CD4-positive, alpha-beta T cell treated with Interferon alpha-2 for 1 hour (primary cell): ENCODE measurements around the gene TRIM2.
A peak's percentile ranks its signal among the peaks of the same experiment; 100 is the strongest.

Source experiments
- DNase-seq, 2 donors: peaks; one replicate each; pipeline ENCODE4 v3.0.0-alpha.2; 2020 to 2022

Gene TRIM2

DNA sequence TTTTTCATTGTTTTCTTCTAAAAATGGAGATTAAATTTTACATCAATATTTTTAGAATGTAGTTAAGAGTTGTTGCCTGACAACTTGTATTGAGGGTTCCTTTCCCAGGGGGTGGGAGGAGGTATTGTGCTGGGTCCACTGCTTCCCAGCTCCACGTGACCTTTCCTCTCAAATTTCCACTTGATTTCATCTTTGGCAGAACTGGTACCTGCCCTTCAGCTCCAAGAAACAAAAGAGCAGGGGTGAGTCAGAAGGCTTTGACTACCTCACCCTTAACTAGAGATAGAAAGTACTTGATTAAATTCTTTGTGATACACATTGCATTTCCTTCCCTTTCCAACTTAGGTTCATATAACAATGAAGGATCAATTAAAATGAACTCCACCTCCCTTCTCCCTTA lies 19.7 kb downstream of the TRIM2 start:
- DNase-seq, result no peak

DNA sequence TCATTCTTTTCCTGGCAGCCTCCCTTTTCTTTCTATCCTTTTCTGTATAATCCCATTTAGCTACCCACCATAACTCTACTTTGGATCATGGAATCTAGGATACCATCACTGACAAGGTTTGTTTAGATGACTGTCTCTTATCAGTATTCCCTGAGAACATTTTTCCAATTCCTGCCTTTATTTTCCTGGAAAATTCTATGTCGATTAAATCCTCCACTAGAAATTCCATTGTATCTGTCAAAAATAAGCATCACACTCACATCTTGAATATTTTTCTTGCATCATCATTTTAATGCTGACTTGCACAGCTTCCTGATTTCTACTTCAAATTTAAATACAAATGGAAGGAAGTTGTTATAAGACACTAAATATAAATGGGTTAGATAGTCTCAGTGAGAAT lies 20.2 kb downstream of the TRIM2 start:
- no peak for DNase-seq

DNA sequence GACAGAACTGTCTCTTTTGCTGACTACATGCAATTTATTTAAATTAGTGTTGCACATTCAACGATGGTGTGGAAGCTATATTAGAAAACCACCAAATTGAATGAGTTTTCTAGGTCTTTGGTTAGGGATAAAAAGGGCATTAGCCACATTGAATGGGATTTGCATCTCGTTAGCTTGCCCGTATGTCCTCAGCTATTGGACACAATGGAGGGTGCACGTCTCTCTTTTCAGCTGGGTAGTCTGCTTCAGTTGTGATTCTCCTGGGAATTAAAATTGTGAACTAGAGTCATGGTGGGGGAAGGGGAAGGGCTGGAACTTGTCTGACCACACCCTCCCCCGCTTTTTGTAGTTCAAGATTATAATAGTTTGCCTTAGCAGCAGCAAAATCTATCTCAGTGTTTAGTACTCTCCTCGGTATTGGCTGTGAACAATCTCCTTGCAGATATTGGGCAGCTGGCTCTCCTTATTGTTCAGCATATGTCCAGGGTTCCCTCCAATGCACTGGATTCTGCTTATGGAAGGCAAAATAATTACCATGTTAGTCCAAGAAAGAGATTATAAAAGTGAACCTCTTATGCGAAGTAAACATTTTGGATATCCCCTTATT lies 23.3 kb downstream of the TRIM2 start:
- no peak for DNase-seq

DNA sequence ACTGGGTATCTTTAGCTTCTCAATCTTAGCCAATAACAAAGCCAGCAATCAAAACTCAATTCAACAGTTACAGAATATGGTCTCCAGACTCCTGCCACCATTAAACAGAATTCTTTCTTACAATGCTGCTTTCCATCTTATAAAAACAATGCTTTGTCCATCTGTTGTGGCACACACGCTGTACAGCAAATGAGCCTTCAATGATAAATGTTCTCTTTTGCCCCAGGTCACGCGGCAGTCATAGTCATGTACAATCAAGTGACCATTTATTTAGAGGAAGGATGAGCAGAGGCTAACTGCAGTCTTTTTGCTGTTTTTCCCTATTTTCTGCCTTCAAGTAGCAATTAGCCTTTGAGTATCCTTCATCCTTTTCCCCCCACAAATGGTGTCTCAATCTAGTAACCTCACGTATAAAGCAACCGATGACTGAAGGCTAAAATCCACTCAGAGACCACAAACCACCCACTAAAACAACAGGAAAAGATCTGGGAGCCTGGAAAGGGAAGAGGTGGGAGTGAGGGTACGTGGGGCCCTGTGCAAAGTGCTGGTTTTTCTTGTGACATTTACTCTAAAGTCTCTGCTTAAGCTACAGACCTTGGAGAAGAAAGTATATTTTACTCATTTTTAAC lies 24.4 kb downstream of the TRIM2 start:
- no peak for DNase-seq

DNA sequence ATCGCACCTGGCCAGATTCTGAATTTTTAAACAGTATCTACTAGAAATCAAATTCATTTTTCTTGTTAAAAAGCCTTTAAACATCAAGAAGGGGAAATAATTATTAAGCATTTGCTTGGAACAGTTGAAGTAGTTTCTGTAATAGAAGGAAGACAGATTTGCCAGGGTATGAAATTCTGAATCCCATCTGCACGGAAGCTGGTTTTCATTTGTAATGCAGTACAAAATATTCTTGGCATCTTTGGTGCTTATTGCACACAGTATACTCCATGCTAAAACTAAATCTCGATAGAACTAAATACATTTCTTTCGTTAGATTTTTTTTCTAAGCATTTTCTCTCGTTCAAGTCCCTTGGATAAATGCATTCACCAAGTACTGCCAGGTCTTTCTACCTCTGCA lies 25.3 kb downstream of the TRIM2 start:
- DNase-seq, result no peak

DNA sequence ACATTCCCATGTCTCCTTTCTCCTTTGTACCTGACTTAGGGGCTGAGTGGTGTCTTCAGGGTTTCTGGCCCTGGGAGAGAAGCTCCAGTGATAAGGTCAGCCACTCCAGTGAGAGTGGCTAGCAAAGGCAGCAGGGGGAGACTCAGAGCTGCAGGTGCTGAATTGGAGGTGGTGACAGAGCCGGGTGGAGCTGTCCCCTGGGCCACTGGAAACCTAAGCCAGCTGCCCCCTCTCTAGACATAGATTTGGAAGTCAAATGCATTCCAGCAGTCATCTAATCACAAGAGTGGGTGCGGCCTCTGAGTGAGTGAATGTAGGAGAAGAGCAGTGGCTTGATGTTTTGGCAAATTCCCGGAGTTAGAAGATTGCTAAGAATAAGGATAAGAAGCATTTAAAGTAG lies 28.5 kb downstream of the TRIM2 start:
- DNase-seq, result no peak

DNA sequence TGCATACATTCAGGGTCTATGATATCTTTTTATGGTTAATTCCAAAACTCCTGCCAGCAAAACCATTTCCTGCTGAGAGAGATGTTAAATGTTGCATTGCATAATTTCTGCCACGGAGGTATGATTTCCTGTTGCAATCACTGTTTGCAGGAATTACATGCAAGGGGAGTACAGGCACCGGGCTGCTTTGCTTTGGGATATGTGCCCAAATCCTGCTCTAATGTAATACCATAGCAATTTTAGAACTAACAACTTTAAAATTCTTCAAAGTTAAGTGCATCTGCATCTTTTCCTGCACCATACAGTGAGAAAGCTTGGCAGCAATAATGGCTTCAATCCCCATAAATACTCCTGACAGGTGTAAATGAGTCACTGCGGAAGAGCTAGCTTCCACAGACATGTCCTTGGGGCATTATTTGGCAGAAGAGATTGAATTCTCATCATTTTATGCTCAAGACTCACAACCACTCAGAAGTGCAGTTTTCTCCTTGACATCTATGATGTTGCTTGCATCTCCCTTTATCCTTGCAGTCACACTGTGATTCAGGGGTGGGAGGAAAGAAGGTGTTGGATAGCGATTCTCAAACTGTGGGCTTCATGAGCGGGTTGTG lies 29.6 kb downstream of the TRIM2 start:
- DNase-seq, result no peak

DNA sequence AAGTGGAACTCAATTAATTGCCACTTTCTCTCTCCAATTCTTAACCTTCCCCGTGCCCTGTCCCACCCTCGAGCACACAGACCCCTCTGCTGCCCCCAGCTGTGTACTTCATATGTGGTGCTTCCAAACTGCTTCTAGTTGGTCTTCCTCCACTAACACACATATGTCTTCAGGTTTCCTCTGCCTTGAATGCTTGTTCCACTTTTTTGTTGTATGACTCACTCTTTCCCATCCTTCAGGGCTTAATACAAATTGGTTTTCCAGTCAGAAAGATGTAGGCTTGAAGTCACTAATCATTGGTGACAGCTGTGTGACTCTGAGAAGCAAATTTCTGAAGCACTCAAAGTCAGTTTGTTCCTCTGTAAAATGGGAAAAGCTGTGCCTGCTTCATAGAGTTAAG lies 30.6 kb downstream of the TRIM2 start:
- DNase-seq, result no peak

DNA sequence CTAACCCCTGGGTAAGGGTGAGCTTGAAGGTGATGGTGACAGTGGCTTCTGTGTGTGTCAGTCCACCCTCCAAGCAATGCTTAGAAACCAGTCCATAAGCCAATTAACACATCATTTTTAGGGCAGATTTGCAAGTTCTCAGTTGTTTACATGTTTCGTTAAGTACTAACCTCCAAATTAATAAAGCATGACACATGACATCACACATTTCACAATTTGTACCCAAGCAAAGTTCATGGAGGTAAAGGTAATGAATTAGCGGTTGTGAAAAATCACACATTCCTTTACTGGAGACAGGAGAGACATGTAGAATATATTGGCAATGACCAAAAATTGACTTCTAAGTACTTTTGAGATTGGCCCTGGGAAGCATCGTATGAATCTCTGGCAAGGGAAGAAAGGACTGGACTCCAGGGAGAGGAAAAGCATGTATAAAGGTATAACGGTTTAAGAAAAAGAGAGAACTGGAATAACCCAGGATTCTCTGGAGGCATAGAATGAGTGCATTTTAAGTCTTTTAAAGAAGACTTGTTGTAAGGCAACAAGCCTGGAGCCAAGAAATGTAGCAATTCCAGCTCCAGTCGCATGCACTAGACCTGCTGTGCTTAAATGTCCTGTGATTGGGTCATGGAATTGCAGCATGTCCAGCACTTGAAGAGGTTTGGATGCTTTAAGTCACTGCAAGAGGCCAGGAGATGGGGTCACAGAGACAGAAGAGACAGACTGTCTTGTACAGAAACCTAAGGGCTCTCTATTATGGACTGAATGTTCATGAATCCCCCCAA lies 34.1 kb downstream of the TRIM2 start:
- DNase-seq, result no peak

DNA sequence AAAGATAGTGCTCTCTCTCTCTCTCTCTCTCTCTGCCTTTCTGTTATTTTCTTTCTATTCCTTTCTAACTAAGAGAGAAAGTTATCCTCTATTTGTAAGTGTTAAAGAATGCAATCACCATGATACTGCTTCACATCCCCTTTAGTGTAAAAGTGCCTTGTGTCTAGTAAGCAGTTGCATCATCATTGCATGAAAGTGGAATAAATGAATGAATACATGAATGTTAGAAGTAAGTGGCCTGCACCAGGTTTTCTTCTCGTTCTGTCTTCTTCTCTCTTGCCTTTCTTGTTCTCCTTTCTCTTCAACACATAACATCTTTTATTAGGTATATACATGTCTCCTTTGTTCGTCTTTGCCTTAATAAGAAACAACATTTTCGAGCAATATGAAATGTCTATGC lies 35.2 kb downstream of the TRIM2 start:
- no peak for DNase-seq

DNA sequence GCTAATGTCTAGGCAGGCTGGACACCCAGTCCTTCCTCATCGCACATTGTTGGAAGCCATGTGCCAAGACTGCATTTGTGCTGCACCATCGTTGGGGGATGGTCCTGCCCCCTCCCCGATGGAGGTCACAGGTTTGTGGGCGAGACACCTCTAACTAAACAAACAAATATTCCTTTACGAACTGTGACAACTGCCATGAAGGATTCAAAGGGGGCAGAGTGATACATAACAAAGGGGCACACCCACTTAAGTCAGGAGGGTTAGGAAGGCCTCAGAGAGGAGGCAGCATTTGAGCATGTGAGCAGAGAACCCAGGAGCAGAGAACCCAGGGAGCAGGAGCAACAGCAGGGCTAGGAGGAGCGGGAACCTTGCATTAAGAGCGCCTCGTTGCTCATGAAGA lies 37.1 kb downstream of the TRIM2 start:
- no peak for DNase-seq

DNA sequence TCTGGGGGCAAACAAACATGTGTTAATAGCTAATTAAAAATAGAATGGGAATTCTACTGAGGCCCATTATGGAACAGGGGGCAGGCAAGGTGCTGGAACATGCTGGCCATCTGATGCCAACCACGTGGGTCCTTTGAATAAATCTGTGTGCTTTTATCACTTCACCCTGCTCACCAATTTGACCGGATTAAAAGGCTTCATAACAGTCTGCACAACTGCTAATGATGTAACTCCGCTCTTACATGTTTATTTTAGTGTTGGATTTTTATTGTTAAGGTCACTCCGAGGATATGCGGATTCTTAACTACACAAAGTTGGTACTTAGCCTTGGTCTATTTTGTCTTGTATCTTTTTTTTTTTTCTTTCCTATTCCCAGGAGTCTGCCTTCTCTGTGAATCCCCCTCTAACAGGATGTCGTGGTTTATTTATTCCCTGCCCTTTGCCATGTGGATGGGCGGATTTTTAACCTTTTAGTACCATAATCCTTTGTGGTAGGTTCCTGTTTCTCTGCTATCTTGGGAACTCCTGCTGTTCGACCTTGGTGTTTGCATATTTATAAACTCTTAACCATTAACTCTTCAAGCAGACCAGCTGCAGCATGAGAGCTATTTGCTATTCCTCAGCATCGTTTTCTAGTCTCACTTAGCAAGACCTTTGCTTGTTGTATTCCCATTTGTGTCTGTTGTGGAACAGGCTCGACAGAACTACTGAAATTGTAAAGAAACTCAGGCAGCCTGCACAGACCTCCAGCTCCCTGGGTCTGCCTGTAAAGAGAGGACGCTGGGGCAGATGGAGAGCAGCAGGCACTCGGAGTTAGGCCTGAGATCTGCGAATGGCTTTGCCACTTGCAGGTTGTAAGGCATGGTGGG lies 38.0 kb downstream of the TRIM2 start:
- DNase-seq, result no peak

DNA sequence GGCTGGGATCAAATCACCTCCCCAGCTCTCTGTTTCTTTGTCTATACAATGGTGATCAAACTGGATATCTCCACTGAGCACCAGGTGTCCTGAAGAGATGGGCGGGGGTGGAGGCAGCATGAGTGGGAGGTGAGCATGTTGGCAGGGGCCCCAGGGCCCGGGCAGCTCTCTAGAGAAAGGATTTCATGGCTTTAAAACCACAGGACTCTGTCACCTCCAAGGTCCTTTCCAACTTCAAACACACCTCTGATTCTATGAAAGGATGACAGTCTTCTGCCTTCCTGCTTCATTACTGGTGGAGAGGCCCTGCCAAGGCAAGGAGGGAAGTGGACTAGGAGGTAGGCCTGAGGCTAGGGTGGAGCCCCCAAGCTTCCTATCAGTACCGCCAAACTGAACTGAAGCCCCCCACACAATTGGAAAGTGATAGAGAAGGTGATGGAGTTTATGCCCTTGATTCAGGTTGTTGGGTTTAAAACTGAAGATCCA lies 38.6 kb downstream of the TRIM2 start:
- no peak for DNase-seq

DNA sequence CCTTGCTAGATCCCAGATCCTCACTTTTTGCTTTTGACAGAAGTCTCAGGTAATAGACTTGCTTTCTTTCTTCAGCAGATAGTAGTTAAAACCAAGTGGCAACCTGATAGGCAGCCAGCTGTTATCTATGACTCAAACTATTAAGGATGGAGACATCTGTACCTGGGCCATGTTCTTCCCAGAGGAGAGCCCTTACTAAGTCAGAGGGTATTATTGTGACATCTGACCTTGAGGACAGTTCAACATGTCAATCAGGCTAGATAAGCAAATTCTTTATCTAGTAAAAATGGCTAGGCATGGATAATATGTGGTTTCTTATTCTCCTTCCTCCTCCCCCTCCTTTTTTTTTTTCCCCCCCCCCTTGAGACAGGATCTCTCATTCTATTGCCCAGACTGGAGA lies 39.2 kb downstream of the TRIM2 start:
- DNase-seq, result no peak

DNA sequence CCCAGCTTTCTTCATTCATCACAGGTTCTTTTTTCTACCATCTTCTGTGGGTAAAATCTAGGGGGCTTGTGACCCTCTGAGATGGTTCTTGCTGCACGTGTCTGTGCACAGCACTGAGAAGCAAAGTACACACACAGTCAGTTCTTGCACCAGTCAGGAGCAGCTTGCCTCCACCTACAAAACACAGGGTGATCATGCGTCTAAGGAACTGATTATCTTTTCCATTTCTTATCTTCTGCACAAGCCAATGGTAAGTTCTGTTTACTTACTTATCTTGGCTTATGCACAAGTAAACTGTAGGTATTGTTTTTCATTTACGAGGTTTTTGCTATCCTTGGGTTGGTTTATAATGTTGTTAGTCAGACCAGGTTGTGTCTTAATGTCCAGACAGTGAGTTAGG lies 40.7 kb downstream of the TRIM2 start:
- no peak for DNase-seq

DNA sequence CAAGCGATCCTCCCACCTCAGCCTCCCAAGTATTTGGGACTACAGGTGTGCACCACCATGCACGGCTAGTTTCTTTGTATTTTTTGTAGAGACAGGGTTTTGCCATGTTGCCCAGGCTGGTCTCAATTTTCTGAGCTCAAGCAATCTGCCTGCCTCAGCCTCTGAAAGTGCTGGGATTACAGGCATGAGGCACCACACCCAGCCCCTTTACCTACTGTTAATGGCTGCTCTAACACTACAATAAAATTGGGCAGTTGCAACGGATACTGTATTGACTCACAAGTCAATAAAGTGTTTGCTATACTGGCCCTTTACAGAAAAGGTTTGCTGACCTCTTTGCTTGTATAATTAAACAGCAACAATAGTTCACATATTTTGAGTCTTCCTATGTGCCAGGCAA lies 41.5 kb downstream of the TRIM2 start:
- DNase-seq, result no peak

DNA sequence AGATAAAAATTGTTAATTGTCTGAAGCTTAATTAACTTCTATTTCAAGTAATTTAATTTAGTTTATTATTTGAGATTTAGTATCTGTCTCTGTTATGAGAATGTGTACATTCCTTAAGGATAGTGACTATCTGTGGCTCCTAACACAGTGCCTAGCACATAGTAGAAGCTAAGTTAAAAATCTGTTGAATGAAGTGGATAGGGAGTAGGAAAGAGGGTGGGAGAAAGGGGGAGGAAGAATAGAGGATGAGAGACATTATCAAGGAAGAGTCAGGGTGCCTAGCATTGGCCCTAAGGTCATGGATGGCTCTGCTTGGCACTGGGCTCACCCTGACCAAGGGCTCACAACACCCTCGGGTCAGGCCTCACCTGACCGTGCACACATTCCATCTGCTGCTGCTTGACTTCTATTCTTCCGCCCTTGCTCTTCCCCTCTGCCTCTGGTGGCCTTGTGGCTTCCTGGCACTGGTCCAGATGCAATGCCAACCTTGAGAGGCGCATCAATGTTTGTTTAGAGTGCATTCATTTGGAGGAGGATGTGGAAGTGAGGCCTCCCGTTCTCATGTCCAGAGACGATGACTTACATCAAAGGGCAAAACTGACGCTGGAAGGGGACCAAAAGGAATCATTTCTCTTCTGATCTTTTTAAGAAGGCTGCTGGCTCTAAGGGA lies 42.3 kb downstream of the TRIM2 start:
- no peak for DNase-seq

DNA sequence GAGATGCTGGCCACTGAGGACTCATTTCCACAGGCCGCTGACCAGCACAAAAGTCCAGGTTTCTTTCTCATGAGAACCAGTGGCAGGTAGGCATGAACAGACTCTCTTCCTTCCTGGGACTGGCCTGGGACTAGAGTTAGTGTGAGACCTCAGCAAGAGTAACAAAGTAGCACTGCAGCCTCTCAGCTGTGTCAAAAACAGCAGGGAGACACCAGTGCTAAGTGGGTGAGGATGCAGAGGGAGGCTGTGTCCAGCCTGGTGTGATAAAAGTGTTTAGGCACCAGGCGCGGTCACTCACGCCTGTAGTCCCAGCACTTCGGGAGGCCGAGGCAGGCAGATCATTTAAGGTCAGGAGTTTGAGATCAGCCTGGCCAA lies 42.9 kb downstream of the TRIM2 start:
- no peak for DNase-seq

DNA sequence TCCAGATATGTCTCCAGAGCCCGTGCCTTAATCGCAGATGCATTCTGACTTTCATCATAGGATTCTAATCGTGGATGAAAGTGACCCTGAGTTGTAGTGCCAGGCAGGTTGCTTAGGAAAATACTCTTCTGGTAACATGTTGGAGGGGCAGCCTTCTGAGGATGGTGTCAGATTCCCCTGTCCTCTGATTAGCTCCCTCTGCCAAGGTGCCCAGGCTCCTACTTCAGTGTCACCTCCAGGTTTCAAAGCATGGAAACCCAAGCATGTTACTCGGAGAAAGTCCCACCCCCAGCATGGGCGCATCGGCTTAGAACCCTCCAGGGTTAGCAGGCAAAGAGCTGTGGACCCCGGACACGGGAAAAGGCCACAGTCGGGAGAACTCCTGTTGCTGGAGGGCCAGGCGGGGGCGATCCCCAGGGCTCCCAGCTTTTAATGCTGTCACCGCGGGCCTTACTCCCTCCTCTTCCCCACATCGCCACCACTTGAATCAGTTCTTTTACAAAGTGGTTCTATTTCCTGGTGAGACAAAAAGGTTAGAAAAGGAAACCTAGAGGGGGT lies 44.5 kb downstream of the TRIM2 start:
- no peak for DNase-seq

DNA sequence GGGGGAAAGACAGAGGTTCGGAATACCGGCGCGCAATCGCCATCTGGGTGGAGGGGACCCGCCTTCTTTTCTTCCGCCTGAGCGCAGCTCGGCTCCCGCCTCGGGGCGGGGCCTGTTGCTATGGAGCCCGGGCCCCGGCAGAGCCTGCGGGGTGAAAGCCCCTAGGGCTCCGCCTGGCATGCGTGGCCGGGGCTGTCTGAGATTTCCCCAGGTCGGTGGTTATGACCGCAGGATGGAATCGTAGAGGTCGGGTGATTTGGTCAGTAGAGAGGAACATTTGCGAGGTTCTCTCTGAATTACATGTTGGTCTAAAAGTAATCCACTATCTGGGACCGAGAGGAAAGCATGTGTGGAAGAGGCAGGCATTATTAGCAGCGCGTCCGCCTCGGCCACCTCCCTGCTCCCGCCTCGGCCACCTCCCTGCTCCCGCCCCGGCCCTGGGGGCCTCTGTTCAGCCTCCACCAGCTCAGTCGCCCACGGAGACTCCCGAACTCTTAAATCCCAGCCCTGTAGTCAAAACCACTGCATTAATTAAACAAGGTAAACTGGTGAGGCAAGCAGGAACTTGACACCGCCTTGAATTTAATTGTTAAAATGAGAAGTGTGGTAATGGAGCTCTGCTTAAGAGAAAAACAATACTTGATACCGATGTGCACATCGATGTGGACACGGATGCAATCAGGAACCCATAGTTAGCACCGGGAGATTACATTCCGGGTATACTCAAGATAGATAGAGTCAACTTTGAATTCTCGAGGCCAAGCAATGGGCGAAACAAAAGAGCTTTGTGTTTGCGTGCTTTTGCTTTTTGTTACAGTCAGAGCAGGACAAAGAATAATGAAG lies 45.2 kb downstream of the TRIM2 start:
- peak; percentile 88 to 91 for DNase-seq

DNA sequence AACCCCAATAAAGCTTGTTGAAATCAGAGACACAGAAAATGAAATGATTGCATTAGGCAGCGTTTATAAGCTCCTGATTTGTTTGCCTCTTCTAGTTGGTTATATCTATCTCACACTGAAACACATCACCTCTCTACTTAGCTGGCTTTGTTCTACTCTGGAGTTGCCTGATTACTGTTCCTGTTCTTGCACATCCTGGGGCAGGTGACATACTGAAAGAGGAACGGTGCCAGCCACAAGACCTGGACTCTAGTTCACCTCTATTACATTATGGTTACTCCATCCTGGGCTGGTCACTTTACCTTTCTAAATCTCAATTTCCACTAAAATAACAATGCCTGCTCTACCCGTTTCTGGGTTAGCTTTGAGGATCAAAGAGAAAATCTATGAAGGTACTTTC lies 47.9 kb downstream of the TRIM2 start:
- no peak for DNase-seq
